Left lung (tissue), 10 donors: Measurements from ENCODE around the gene KEAP1. TPM values are rescaled to one million over a fixed set of nuclear protein-coding genes. Genes with fewer than 3 reads are reported as not detected.

Experiments used
- ATAC-seq: fragments of 200-7000 bp; cut with Tn5 transposase; one replicate; pipeline ENCODE4 v1.9.1; 2020; ENCODE audit warnings: moderate library complexity
- DNase-seq, 4 donors: peaks; one replicate each; pipeline ENCODE4 v3.0.0-alpha.2; 2013 to 2020
- H3K27ac ChIP-seq, 2 donors: fragments of 200-600 bp; sonication (generic) in 1 of 2; one replicate each; pipeline versions ENCODE4 v1.5.0 to v1.8.0; 2020 to 2021
- H3K27me3 ChIP-seq, 2 donors: fragments of 200-600 bp; sonication (generic) in 1 of 2; one replicate each; pipeline versions ENCODE4 v1.5.0 to v1.8.0; 2020 to 2021
- H3K36me3 ChIP-seq, 2 donors: fragments of 200-600 bp; sonication (generic) in 1 of 2; one replicate each; pipeline versions ENCODE4 v1.5.0 to v1.8.0; 2020 to 2021
- H3K4me1 ChIP-seq, 2 donors: fragments of 200-600 bp; one replicate each; pipeline ENCODE4 v1.8.0; 2021
- H3K4me3 ChIP-seq, 2 donors: fragments of 200-600 bp; sonication (generic) in 1 of 2; one replicate each; pipeline versions ENCODE4 v1.5.0 to v1.8.0; 2020 to 2021; ENCODE audit warnings: mild to moderate bottlenecking in 1 of 2
- H3K9me3 ChIP-seq, 2 donors: fragments of 200-600 bp; sonication (generic) in 1 of 2; one replicate each; pipeline versions ENCODE4 v1.5.0 to v1.8.0; 2020 to 2021
- intact Hi-C, 2 donors: fragments of 100-400 bp; cut with DNase I; formaldehyde crosslinking; loops; one replicate each; pipeline versions ENCODE4 v1.11.2 to v1.14.2; 2022
- polyA plus RNA-seq, 6 donors: library from polyadenylated mRNA; unstranded; fragments of 120-200 nt; gene quantifications; one replicate each; pipeline ENCODE4 v1.2.1, GENCODE V29; 2013; ENCODE audit not compliant: insufficient read length in 6 of 6
- total RNA-seq, 2 donors: library from RNA; stranded (reverse); fragmentation: NEBNext Ultra II Directional; extraction: Animal tissue kit (Norgen Biotek cat#: 25700); gene quantifications; one replicate each; pipeline ENCODE4 v1.2.1, GENCODE V29; 2021
- TF ChIP-seq, protein P1 (sequence below), 2 donors: fragments of 200-600 bp; sonication (generic) in 1 of 2; IDR thresholded peaks; one replicate each; pipeline versions ENCODE4 v1.5.0 to v1.8.0; 2021; ENCODE audit warnings: antibody characterized with exemption in 2 of 2
- donor health status: DM: no; HTN: yes; CAD: no.
- donor health status: DM: no; HTN: no; CAD: no.

The KEAP1 gene
- total and polyA plus RNA-seq, 8 donors: 56.0 to 82.2 (median 75.8) TPM

DNA sequence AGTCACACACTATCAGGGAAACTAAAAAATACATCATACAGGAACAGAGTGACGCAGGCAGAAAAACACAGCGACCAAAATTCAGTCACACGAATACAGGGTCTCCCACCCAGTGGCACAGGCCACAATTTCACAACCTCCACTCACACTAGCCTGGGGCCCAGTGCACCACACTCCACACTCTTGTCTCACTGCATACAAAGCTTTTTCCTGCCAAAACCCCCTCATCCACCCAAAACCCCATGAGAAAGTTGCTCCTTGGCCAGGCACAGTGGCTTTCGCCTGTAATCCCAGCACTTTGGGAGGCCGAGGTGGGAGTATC lies 12.9 kb upstream of the KEAP1 start:
- TF ChIP-seq, protein P1, sequence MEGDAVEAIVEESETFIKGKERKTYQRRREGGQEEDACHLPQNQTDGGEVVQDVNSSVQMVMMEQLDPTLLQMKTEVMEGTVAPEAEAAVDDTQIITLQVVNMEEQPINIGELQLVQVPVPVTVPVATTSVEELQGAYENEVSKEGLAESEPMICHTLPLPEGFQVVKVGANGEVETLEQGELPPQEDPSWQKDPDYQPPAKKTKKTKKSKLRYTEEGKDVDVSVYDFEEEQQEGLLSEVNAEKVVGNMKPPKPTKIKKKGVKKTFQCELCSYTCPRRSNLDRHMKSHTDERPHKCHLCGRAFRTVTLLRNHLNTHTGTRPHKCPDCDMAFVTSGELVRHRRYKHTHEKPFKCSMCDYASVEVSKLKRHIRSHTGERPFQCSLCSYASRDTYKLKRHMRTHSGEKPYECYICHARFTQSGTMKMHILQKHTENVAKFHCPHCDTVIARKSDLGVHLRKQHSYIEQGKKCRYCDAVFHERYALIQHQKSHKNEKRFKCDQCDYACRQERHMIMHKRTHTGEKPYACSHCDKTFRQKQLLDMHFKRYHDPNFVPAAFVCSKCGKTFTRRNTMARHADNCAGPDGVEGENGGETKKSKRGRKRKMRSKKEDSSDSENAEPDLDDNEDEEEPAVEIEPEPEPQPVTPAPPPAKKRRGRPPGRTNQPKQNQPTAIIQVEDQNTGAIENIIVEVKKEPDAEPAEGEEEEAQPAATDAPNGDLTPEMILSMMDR (IDR thresholded peaks at IDR 0.05): no peak
- no peak overlapping the region for H3K27ac ChIP-seq
- ATAC-seq (no peak), DNase-seq (no peak)
- no peaks in the 10 kb centered on the region for H3K36me3 ChIP-seq
- intact Hi-C loops: no loop called here
- H3K4me3 ChIP-seq: no peak overlapping the region
- H3K4me1 ChIP-seq: peaks cover 11 to 29% of the 10 kb centered on the region in 2 donors
- H3K27me3 ChIP-seq: peaks cover 60 to 100% of the 10 kb centered on the region in 2 donors
- no peaks in the 10 kb centered on the region for H3K9me3 ChIP-seq

DNA sequence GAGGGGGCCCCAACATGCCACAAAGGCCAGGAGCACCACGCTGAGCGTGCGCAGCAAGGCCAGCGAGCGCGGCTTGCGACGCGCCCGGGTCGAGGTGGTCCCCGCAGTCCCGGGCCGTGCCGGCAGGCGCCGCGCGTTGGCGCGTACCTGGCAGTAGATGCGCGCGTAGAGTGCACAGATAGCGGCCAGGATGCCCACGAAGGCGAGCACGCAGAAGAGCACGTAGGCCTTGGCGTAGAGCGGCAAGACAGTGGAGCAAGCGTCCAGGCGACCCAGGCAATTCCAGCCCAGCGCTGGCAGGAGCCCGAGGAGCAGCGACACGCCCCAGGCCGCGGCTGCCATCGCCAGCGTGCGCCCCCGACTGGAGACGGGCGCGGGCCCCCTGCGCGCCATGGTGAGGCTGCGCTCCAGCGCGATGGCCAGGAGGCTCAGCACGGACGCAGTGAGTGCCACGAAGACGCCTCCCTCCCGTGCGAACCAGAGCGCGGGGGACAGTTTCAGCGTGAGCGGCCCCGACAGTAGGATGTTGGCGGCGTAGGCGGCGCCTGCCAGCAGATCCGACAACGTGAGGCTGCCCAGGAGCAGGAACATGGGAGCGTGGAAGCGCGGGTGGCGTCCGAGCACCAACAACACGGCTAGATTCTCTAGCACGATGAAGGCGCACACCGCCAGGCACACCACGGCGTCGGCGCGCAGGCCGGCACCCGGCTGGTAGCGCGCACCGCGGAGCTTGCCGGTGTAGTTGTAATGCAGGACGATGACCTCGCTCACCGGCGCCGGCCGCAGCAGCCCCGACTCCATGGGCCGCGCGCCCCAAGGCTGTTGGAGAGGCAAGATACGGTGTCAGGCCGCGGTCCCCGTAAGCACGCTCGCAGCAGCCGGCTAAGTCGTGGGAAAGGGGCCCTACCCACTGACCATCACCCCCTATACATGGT lies 11.3 kb upstream of the KEAP1 start:
- H3K9me3 ChIP-seq: no peaks in the 10 kb centered on the region
- H3K4me3 ChIP-seq: no peak overlapping the region
- intact Hi-C loops: no loop called here
- peaks cover 57 to 100% of the 10 kb centered on the region in 2 donors for H3K27me3 ChIP-seq
- H3K27ac ChIP-seq: no peak overlapping the region
- H3K36me3 ChIP-seq: no peaks in the 10 kb centered on the region
- peaks cover 11 to 35% of the 10 kb centered on the region in 2 donors for H3K4me1 ChIP-seq
- ATAC-seq: no peak
- TF ChIP-seq, protein P1 (IDR thresholded peaks at IDR 0.05): no peak
- DNase-seq: peak in 1 of 4 donors; percentile 73

DNA sequence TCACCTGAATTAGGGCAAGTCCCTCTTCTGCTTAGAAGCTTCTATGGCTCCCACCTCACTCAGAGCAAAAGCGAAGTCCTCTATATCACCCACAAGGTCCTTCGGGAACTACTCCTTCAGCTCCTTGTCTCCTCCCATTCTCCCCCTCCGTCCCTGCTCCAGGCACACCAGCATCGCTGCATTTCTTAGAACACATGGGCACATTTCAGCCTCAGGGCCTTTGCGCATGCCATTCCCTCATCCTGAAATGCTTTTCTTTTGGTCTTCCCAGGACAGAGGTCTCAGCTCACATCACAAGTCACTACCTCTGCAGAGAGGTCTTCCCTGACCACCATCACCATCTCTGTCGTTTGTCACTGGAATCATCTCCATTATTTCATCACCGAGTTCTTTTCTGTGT lies 10.1 kb upstream of the KEAP1 start:
- ATAC-seq: no peak
- TF ChIP-seq, protein P1 (IDR thresholded peaks at IDR 0.05): no peak
- no peaks in the 10 kb centered on the region for H3K36me3 ChIP-seq
- DNase-seq: no peak
- H3K27me3 ChIP-seq: peaks cover 44 to 94% of the 10 kb centered on the region in 2 donors
- H3K4me3 ChIP-seq: no peak overlapping the region
- intact Hi-C loops: no loop called here
- H3K4me1 ChIP-seq: peaks cover 11 to 29% of the 10 kb centered on the region in 2 donors
- H3K27ac ChIP-seq: no peak overlapping the region
- H3K9me3 ChIP-seq: no peaks in the 10 kb centered on the region

DNA sequence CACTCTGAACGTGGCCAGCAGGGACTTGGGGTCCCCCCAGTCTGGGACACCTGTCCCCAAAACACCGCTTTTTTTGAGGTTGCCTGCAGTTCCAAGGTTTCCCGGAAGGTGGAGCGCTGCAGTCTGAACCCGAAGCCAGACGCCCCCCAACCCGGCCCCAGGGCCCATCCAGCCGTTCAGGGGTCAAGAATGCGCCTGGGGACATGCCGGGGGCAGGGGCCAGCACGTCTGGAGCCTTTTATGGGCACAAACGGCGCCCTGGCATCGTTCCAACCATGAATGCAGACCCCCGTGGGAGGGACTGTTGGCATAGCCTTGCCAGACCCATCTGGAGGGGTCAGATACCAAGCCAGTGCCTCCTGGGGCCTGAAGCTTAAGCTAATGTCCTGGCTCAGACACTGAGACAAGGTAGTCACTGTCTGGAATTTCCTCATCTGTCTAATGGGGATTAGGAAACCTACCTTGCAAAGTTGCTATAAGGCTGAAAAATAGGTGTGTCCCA lies 7.2 kb upstream of the KEAP1 start:
- Histone ChIP-seq H3K4me1 (peaks cover 0 to 21% of the 10 kb centered on the region in 2 donors), H3K9me3 (no peaks in the 10 kb centered on the region), H3K4me3 (no peak overlapping the region), H3K36me3 (no peaks in the 10 kb centered on the region), H3K27ac (no peak overlapping the region), H3K27me3 (peaks cover 28 to 66% of the 10 kb centered on the region in 2 donors)
- TF ChIP-seq, protein P1 (IDR thresholded peaks at IDR 0.05): peak; percentile 51 to 70
- intact Hi-C loops: no loop called here
- peak in 1 of 4 donors; percentile 72 for DNase-seq
- ATAC-seq: peak; percentile 12

DNA sequence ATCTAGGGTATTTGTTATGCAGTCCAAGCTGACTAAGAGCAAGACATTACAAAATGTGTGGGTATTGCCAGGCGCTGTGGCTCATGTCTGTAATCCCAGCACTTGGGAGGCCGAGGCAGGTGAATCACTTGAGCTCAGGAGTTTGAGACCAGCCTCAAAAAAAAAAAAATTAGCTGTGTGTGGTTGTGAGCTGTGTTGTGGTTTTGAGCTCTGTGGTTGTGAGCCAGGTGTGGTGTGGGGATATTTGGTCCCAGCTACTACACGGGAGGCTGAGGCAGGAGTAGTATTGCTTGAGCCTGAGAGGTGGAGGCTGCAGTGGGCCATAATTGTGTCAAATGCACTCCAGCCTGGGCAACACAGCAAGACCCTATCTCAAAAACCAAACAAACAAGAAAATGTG lies 5.6 kb upstream of the KEAP1 start:
- H3K9me3 ChIP-seq: no peaks in the 10 kb centered on the region
- no peak overlapping the region for H3K27ac ChIP-seq
- H3K36me3 ChIP-seq: no peaks in the 10 kb centered on the region
- peaks cover 0 to 15% of the 10 kb centered on the region in 2 donors for H3K4me1 ChIP-seq
- TF ChIP-seq, protein P1 (IDR thresholded peaks at IDR 0.05): no peak
- no peak overlapping the region for H3K4me3 ChIP-seq
- intact Hi-C loops: no loop called here
- peaks cover 11 to 49% of the 10 kb centered on the region in 2 donors for H3K27me3 ChIP-seq
- DNase-seq: no peak
- ATAC-seq: no peak
